GM18858 (cell line): ENCODE data around the gene ATP6V1C2.
"Not testable (repeated sequence)": the region's sequence is repeated elsewhere in the genome, so short reads cannot be mapped to it uniquely, and the experiment has no call there.

Experiments used
- ATAC-seq: cut with Tn5 transposase; IDR thresholded peaks from one replicate; pipeline ENCODE4 v1.9.1; 2021; ENCODE audit not compliant: unreplicated experiment

ATP6V1C2 gene

DNA sequence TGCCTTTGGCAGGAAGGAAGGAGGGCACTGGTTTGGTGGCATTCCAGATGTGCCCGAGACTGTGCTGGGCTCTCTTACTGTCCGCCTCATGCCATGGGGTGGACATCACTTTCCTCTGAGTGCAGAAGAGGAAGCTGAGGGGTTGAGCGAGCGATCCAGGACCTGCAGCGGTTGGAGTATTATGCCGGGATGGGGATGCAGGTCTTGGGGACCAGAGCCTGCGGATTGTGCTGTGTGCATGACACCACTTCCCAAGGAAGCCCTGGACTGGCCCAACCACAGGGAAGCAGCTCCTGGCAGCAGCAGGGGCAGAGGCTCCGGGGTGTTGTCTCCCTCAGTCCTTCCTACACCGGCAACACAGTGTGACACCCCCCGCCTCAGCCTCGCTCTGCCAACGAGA lies 44.5 kb downstream of the ATP6V1C2 start:
- ATAC-seq, result no peak

DNA sequence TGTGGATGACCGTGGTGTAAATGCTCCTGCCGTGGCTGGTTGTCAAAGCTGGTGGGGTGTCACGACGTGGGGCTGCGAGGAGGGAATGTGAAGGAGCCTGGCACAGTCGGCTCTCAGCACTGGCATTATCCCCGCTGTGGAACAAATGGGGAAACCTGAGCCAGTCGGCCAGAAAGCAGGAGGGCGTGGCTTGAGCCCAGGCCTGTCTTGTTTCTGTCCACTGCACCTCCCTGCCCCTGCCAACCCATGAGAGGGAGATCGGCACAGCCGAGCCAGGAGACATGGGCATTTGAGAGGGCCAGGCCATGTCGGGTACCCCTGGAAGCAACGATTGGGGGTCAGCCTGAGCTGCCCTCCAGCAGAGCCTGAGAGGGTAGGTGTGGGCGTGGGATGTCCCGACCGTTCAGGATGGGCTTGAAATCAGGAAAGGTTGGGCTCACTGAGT lies 46.7 kb downstream of the ATP6V1C2 start:
- no peak for ATAC-seq

DNA sequence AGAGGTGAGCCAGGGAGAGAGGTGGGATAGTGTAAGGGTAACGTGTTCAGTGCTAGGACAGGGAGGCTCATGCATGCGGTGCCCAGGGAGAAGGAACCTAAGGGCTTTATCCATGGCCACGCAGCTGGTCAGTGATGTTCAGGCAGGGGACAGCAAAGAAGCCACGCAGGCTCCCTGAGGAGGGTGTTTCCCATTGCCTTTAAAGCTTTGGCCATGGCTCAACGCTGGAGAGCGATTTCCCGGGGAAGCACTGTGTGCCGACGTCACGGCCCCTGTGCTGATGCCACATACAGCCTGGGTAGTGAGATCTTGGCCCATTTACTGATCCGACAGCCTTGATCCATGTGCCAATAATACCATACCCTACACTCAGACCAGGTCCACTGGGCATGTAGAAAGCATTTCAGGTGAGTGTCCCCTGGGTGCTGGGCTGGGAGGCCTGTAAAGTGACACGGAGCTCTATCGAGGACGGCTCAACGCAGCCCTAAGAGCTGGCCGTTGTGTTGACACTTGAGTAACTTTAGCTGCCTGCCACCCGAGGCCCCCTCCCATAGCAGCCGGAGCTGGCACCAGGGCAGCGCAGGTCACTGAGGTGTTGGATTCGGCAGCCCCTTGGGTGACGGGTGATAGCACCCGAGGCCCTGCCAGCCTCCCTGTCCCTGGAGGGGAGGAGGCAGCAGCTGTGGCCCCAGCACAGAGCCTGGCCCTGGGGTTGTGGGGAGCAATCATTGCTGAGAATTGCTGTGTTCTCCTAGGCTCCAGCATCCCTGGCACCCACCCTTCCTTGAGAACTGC lies 49.7 kb downstream of the ATP6V1C2 start:
- ATAC-seq, result no peak

DNA sequence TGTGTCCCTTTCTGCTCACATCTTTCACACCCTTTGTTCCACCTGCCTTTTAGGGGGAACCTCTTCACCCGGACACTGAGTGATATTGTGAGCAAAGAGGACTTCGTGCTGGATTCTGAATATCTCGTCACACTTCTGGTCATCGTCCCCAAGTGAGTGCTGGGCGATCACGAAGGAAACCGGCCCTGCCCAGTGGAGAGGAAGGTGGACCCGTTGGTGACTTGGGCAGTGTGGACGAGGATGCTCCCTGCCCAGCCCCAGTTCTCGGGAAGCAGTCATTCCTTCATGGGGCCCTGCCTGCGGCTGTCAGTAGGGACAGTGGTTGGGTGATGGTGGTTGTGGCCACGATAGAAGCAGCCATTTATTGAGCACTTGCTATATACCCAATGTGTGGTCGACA lies 50.4 kb downstream of the ATP6V1C2 start:
- no peak for ATAC-seq

DNA sequence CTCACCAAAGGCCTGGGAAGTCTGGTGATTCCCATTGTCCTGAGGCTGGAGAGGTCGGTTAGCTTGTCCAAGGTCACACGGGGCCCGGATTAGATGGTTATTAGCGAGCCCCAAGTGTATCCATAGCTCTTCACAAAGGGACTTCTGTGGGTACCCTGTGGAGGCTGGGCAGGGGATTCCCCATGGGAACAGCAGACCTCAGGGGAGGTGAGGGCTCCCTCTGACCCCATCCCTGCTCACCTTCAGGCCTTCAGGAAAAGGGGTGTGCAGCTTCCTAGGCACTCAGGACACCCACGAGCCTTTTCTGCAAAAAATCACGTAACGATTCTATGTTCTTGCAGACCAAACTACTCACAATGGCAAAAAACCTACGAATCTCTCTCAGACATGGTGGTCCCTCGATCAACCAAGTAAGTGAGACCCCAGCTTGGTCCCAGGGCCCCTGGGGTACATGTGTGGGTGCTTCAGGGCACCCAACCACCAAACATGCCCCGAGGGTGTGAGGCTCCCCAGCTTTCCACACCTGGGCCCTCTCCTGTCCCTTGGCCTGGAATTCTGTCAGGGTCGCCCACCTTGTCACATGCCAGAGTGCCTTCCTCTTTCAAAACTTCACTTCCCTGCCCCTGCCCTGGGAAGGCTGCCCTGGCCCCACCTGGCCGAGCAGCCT lies 50.9 kb downstream of the ATP6V1C2 start:
- ATAC-seq, result no peak

DNA sequence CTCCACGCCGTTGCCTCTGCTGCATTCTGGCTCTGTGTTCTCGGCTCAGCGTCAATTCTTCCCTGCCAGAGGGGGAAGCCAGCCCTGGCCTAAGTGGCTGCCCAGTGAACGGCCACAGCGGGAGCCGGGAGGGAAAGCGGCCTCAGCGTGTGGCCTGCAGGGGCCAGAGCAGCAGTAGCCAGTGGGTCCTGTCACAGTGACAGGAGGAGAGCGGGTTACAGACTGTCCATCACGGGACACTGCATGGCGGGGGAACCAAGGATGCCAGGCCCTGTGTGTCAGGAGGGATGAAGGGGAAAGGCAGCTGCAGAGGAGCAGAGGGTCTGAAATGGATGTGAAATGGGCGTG lies 51.4 kb downstream of the ATP6V1C2 start:
- no peak for ATAC-seq

DNA sequence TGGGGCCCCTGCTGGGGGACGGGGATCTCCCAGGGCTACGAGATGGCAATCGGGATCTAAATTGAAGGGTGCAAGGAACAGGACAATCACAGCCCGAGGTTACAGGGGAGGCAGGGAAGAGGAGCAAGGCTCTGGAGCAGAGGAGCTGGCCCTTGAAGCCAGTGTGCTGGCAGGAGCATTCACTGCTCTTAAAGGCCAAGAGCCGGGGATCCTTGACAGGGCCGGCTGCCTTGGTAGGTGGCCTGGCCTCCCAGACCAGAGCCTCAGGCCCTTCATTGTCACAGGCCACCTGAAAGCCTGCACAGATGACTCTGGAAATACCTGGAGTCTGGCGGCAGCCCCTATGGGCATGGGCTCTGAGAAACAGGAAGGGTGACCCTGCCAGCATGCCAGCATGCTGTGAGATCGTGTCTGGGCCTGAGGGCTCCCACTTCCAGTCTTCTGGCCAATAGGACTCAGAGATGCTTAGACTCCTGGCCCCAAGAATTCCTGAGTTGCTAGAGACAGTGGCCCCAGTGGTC lies 52.5 kb downstream of the ATP6V1C2 start:
- no peak for ATAC-seq

DNA sequence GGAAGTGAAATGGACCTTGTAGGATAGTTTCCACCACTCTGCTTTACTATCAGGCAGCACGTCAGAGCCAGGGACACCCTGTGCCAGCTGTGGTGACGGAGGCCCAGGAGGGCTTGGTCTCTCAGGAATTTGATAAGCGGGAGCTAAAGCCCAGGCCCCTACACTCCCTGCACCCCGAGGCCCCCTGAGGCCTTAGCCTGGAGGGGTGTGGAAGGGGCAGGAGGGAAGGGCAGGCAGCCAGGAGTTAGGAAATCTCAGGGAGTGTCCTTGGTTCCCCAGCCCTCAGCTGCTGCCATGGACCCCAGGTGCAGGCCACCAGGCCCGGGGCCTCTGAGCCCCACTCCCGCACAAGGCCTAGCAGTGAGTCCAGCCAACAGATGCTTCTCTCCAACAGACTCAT lies 53.0 kb downstream of the ATP6V1C2 start:
- no peak for ATAC-seq

DNA sequence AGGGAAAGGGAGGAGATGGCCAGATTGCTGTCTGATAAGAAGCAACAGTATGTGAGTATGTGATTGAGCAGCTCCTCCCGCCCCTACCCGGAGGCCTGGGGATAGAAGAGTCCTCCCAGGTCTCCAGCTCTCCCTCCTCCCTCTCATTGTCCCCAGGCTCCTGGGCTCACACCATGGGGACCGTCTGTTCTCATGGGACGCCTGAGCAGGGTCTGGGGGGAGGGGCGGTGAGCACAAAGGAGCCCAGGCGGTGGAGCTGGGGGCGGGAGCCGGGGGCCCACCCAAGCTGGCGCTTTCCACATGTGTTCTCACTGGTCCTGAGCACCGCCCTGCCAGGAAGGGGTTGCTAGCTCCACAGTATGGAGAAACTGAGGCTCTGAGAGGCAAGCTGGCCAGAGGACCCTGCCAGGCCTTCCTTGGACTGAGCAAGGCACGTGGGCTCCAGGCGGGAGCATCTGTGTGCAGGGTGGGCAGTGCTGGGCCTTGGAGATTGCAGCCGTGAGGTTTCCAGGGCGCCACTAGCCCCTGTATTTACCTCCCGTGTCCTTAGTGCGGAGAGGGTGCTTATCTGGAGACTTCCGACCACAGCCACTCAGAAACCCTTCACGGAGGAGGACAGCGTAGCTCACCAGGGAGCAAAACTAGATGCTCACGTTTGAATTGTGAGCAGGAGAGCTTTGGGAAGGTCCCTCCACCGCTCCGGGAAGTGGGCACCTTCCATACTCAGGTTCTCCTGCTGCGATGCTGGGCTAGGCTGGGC lies 53.8 kb downstream of the ATP6V1C2 start:
- ATAC-seq, result no peak

DNA sequence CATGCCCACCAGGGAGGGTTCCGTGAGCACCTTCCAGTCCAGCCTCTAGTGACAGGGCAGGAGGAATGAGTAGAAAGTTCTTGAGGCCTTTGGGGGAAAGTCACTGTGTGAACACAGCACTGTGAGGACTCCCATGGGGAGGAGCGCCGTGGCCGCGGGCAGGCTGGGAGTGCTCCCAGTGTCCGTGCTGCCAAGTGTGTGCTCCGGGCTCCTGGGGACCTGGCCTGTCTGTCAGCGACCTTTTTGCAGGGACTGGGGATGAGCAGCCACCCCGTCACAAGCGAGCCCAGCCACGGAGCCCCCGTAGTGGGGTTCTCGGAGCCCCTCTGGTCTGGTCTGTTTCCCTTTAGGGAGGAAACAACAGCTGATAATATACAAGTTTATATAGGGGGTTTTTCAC lies 54.4 kb downstream of the ATP6V1C2 start:
- ATAC-seq, result no peak

DNA sequence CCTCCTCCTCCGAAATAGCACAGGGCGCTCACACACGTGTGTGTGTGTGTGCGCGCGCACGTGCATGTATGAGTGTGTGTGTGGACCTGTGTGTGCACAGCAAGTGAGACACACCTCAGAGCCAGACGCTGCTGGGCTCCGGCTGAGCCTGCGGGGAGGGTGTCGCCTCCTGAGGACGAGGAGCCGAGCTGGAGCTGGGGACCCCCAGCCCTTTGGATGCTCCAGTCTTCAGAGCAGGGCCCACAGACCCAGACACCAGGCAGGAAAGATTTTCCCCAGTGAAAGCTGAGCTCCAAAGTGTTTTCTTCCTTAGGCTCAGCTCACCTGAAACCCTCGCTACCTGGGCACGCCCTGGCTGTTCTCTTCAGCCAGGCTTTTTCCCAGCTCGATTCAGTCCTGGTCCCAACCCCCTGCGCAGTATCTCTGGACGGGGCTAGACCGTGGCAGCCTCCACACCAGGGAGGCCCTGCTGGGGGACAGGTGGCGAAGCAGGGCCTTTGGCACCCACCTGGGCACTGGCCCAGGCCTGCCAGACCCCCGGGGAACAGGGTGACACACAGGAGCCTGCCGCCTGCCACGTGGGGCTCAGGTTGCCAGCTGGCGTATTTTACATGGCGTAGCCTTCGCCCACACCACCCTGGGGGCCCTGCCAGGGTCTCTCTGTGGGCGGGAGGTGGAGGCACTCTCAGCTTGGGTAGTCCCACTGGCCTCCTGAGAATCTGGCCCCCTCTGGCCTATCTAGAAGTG lies 55.0 kb downstream of the ATP6V1C2 start:
- ATAC-seq, result no peak

DNA sequence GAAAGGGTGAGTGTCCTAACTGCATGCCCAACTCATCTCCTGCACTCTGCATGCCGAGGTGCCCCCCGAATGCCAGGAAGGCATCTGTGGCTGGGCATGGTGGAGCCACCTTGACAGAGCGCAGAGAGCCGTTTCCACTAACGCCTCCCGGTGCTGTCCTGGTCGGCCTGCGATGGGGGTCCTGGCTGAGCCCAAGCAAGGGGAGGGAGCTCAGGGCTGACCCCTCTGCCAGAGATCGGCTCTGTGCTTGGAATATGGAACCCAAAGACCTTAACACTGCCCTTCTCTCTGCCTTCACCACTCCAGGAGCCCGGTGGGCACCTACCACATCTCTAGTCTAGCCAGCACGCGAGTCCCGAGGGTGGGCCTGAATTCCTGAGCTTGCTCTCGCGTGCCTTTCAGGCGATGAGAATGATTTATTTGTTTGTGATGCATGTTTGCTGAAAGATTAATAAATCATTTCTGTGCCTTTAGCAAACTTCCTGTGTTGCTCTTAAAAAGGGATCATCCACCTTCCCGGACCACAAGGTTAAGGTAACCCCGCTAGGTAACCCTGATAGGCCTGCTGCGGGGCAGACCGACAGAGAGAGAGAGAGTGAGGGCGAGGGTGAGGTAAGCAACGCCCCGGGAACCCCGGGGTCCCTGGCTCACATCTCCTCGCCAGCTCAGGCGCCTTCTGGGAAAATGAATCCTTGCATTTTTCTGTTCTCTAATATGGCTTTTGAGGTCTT lies 55.8 kb downstream of the ATP6V1C2 start:
- ATAC-seq, result no peak

DNA sequence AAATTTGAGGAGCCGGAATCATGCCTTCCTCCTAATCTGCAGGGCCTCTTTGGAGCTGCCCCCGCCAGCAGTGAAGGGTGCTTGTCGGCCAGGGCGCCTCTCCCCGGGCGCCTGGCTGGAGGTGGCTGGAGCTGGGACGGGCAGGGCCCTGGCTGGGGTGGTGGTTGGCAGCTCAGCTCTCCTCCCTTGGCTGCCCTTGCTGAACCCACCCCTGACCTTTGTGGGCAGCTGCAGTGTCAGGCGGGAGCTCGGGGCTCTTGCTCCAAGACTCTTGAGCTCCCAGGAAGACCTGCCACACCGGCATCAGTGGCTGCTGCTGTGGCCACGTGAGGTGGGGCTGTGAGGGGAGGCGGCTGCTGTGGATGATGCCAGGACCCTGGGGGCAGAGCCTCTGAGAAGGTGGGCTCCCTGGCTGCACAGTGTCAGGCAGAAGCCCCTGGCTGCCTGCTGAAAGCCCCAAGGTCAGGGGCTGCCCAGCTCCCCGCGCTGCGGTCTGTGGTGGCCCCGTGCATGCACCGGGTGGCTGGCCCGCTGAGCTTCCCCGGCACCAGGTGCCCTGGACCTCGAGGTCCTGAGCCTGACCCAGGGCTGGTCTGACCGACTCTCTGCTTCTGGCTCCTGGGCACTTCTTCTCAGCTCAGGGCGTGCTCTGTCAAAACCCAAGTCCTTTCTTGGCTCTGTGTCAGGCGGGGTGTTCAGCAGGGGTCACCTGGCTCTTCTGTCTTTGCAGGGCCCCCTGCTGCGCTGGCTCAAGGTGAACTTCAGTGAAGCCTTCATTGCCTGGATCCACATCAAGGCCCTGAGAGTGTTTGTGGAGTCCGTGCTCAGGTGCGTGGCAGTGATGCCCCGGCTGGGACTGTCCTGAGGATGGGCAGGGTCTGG lies 56.7 kb downstream of the ATP6V1C2 start:
- no peak for ATAC-seq

DNA sequence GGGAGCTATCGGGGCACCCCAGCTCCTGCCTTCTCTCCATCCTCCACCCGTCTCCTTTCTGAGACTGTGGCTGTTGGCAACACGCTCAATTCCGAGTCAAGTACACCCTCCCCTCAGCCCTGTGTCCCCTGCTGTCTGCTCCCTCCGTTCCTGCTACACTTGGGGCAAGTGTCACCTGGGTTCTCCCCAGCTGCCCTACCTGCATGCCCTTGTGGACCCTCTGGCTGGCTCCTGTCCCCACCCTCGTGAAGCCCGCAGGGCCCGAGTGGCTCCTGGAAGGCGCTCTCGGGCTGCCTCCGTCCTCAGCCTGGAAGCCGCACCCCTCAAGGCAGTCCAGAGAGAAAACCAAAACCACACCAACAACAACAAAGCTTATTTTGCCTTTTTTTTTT lies 57.3 kb downstream of the ATP6V1C2 start:
- ATAC-seq, result no peak

DNA sequence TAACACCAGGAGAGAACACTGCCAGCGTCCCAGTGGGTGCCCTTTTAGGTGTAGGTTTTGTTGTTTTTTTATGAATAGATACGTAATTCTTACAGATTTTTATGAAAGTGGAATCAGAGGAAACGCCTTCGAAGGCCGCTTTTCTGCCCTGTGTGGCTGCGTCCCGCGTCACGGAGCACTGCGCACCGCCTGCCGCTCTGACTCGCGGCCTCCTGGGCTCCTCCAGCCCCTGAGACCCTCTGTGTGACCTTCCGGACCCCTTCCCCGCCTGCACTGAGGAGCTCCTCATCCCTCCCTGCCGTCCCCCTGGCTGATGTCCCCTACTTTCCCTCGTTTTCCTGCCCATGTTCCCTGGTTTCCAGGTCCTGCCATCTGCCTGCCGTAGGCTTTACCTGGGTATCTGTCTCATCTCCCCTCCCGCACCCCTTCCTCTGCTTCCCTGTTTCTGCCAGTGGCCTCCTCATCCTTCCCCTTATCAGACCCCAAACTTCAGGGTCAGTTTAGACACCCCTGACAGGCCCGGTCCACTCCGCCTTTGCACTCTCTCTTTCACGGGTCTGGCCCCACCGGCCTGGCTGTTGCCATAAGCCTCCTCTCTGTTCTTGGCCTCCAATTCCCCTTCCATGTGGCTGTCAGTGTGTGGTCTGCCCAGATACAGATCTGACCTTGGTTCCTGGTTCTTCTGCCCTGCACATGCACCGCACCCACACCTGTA lies 58.5 kb downstream of the ATP6V1C2 start:
- ATAC-seq, result no peak

DNA sequence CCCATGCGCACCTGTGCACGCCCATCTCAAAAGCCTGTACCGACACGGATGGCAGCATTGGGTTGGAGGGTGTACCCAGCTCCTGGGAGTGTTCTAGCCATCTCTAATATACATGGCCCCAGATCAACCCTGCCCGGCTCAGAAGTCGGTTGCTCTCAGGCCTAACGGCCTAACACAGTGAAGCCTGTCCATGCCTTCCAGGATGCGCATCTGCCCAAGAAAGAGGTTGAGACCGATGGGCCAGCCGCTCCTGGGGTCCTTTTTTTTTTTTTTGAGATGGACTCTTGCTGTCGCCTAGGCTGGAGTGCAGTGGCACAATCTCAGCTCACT lies 59.0 kb downstream of the ATP6V1C2 start:
- ATAC-seq, result no peak

DNA sequence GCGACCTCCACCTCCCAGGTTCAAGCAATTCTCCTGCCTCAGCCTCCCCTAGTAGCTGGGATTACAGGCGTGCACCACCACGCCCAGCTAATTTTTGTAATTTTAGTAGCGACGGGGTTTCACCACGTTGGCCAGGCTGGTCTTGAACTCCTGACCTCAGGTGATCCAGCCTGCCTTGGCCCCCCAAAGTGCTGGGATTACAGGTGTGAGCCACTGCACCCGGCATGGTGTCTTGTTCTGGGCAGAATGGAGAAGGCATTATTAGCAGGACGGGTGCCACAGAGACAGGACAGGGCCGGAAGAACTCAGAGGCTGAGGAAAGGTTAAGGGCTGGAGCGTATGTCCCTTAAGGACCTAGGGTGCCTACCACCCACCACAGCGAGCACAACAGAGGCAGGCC lies 59.4 kb downstream of the ATP6V1C2 start:
- not testable (repeated sequence) for ATAC-seq

DNA sequence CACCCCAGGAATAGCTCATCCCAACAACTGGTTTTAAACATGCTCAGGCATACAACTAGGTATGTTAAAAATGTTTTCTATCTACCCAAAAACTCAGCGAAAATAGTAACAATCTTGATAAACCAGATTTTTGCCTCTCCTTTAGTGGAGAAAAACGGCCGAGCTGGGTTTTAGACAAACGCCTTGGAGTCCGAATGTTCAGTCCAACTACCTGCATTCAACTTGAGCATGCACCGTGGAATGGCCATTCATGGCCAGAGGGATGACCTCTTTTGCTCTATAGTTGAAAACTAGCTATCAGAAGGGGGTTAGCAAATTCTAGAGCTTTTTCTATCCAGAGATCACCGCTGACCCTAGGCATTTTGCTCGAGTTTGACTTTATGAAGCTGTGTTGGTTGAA lies 60.3 kb downstream of the ATP6V1C2 start:
- no peak for ATAC-seq

DNA sequence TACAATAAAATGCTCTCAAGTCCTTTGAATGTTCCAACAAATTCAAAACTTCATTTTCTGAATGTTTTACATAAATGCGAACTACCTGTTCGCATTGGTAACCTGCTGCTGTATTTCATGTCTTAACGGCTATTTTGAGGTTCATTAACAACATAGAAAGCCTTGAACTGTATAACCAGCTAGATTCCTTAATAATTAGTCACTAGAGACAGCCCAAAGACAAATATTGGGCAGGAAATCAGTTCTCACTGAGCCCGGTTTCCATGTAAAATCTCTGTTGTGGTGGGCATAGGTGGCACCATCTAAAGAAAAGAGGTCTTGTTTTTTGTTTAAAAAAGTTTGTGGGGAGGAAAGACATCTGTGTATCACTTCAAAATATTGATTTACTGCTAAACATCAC lies 62.0 kb downstream of the ATP6V1C2 start:
- no peak for ATAC-seq
